ENCODE data around the gene SAMD8.

Gene SAMD8

DNA sequence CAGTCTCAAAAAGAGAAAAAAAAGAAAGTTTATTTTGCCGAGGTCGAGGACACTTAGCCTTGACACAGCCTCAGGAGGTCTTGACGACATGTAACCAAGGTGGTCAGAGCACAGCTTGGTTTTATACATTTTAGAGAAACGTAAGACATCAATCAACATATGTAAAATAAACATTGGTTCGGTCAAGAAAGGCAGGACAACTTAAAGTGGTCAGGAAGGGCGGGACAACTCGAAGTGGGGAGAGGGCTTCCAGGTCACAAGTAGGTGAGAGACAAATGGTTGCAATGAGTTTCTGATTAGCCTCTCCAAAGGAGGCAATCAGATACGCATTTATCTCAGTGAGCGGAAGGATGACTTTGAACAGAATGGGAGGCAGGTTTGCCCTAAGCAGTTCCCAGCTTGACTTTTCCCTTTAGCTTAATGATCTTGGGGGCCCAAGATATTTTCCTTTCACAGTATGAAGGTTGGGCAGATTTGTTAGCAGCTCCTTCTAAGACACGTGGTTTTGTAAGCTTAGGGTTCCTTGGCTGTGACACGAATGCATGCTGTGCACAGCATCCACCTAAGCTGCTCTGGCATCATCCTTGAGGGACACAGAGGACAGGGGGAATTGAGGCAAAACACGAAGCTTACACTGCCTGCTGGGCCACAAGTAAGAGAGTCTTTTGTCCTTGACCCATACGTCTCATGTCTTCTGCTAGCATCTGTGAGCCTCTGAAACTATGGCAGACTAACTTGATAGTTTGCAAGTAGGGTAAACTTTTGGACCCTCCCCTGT lies 95.8 kb downstream of the SAMD8 start:
- H3K4me3 ChIP-seq (ENCODE audit: low read length), result no peak overlapping the region
- DNase-seq (ENCODE audit: low read depth), result no peak
- TF ChIP-seq, protein P1, sequence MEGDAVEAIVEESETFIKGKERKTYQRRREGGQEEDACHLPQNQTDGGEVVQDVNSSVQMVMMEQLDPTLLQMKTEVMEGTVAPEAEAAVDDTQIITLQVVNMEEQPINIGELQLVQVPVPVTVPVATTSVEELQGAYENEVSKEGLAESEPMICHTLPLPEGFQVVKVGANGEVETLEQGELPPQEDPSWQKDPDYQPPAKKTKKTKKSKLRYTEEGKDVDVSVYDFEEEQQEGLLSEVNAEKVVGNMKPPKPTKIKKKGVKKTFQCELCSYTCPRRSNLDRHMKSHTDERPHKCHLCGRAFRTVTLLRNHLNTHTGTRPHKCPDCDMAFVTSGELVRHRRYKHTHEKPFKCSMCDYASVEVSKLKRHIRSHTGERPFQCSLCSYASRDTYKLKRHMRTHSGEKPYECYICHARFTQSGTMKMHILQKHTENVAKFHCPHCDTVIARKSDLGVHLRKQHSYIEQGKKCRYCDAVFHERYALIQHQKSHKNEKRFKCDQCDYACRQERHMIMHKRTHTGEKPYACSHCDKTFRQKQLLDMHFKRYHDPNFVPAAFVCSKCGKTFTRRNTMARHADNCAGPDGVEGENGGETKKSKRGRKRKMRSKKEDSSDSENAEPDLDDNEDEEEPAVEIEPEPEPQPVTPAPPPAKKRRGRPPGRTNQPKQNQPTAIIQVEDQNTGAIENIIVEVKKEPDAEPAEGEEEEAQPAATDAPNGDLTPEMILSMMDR (IDR thresholded peaks at IDR 0.05; ENCODE audit: insufficient read depth, low read depth, low read length, missing control alignments), result no peak

DNA sequence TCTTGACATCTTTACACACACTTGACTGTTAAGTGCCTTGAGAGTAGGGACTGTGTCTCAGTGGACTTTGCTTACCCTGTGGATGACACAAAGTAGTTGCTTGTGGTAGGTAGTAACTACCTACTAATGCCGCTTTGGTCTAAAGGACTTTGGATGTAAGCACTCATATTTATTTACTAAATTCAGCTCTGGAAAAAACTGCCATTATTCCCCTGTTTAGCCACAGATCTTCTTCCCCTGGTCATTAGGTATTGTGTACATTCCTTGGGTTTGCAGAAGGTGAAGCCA lies 96.3 kb downstream of the SAMD8 start:
- TF ChIP-seq, protein P1 (IDR thresholded peaks at IDR 0.05; ENCODE audit: insufficient read depth, low read depth, low read length, missing control alignments), result no peak
- DNase-seq (ENCODE audit: low read depth), result no peak
- H3K4me3 ChIP-seq (ENCODE audit: low read length), result no peak overlapping the region

DNA sequence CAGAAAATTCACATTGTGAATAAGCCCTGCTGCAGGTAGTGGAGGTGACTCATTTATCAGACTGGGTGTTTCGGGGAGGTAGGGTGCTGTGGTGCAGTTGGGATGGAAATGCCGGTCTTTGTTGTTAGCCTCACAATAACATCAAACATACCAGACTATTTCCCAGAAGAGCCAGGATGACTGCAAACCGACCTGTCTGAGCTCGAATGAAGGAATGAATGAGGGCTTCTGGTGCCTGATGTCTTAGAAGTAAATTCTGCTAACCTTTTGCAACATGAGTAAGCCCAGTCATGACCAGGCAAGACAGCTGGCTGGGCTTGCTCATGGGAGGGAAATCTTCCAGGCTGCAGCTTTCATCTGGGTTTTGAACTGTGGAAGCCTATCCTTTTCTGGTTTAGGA lies 96.7 kb downstream of the SAMD8 start:
- TF ChIP-seq, protein P1 (IDR thresholded peaks at IDR 0.05; ENCODE audit: insufficient read depth, low read depth, low read length, missing control alignments), result no peak
- no peak overlapping the region for H3K4me3 ChIP-seq (ENCODE audit: low read length)
- peak; percentile 99 for DNase-seq (ENCODE audit: low read depth)

DNA sequence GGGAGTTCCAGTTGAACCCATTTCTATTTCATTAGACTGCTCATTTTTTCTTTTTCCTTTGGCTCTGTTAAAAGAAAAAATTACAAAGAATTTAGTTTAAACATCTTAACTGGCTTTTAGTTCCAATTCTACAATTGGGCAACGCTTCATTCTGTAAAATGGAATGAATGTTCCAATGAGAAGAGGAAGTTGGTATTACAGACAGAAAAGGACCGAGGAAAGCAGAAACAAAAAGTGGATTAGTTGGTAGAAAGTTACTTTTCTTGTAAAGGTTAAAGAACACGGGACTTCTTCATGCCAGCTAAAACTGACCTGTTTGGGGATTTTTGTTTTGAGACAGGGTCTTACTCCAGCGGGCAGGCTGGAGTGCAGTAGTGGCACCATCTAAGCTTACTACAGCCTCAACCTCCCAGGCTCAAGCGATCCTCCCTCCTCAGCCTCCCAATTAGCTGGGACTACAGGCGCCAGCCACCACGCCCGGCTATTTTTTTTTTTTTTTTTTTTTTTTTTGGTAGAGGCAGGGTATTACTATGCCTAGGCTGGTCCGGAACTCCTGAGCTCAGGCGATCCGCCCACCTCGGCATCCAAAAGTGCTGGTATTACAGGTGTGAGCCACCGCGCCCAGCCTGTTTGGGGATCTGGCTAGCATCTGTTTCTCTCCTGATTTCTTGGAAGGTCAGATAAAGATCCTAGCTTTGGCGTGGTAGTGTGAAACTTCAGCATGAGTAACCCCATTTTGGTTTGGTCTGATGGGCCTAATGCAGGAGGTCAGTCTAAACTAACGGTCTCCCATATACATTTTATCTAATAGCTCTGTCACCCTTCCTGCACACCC lies 97.8 kb downstream of the SAMD8 start:
- no peak for DNase-seq (ENCODE audit: low read depth)
- H3K4me3 ChIP-seq (ENCODE audit: low read length), result peak overlapping the region; percentile 80
- TF ChIP-seq, protein P1 (IDR thresholded peaks at IDR 0.05; ENCODE audit: insufficient read depth, low read depth, low read length, missing control alignments), result no peak

DNA sequence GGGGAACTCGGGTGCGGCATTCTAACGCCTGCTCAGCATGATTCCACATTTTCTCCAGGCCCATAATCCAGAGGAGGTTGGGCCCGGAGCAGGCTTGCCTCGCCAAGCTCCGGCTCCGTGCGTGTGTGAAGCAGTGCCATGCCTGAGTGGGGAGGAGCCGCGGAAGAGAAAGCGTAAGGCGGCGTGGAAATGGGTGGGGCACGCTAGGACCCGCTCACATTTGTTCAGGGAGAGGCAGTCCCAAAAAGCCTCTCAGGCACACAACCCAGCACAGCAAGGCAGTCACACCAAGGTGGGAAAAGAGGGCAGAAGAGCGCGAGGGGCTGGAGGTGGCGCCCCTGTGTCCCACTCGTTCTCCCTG lies 98.4 kb downstream of the SAMD8 start:
- peak overlapping the region; percentile 80 for H3K4me3 ChIP-seq (ENCODE audit: low read length)
- TF ChIP-seq, protein P1 (IDR thresholded peaks at IDR 0.05; ENCODE audit: insufficient read depth, low read depth, low read length, missing control alignments), result no peak
- peak; percentile 65 for DNase-seq (ENCODE audit: low read depth)

DNA sequence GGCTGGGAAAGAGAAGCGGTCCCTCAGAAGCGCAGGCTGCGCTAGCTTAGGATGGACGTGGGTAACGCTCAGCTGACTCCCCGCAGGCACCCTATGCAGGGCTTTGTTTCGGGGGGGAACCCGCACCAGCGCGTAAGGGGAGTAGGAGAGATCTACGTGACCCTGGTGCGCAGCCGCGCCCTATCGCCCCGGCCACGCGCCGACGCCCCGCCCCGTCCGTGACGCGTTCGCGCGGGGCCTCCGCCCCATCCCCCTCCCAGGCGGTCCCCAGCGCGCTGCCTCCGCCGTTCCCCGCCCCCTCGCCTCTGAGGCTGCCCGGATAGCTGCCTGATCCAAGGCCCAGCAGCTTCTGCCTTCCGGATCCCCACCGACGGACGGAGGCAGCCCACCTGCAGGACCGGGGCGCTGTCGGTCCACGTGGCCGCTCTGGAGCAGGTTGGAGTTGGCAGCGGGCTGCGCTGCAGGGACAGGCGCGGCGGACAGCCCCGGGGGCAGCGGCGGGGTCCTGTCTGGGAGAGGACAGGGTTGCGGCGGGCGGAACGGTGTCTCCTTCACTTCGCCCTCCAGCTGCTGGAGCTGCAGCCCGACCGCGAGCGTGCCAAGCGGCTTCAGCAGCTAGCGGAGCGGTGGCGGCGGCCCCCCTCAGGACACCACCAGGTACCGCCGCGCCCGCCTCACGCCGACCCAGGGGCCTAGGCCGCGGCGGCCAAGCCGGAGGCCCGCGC lies 99.0 kb downstream of the SAMD8 start, which contains the start of gene VDAC2:
Gene VDAC2 (plus strand): TSS at position 515 of the 725 bp plus-strand sequence. CDS start 363 bp downstream, outside the sequence.
- peak; percentile 84 for DNase-seq (ENCODE audit: low read depth)
- peak within 1 kb of the TSS; percentile 80 for H3K4me3 ChIP-seq (ENCODE audit: low read length)
- TF ChIP-seq, protein P1 (IDR thresholded peaks at IDR 0.05; ENCODE audit: insufficient read depth, low read depth, low read length, missing control alignments), result no peak

Data from epithelial cell of esophagus (primary cell).